Mesenteric fat pad (tissue), 1 donor: ENCODE measurements around the gene KDM5B. TPM values are rescaled to one million over a fixed set of nuclear protein-coding genes. Genes with fewer than 3 reads are reported as not detected.
"Not testable (repeated sequence)": the region's sequence is repeated elsewhere in the genome, so short reads cannot be mapped to it uniquely, and the experiment has no call there.

ENCODE experiments used
- DNase-seq: peaks from one replicate; pipeline ENCODE4 v3.0.0-alpha.2; 2020; ENCODE audit warnings: low spot score
- long read RNA-seq: library from polyadenylated mRNA; unstranded; transcript quantifications from one replicate; pipeline ENCODE4 v2.0.0, GENCODE V29; 2020
- total RNA-seq: library from RNA; stranded (reverse); fragmentation: NEBNext Ultra II Directional; extraction: Animal tissue kit (Norgen Biotek cat#: 25700); gene quantifications from one replicate; pipeline ENCODE4 v1.2.1, GENCODE V29; 2021
- donor health status: DM: yes; HTN: yes; CAD: no.

KDM5B gene
- total RNA-seq, result 33.4 TPM
- long read RNA-seq, transcript KDM5B-235 (4 exons, 3,779 nt), result major isoform, 5 of 22 reads
- long read RNA-seq, partial matches to known transcripts, result 9 of 22 reads
- long read RNA-seq, other reads (novel, unspliced or antisense), result 5 of 22 reads

GRCh38 chr1:202807926-202808757, at the start of gene KDM5B:
Gene KDM5B, minus strand, starts transcription at chr1:202808421. Its CDS starts 116 bp downstream, at chr1:202808305.
- DNase-seq, result no peak

DNA sequence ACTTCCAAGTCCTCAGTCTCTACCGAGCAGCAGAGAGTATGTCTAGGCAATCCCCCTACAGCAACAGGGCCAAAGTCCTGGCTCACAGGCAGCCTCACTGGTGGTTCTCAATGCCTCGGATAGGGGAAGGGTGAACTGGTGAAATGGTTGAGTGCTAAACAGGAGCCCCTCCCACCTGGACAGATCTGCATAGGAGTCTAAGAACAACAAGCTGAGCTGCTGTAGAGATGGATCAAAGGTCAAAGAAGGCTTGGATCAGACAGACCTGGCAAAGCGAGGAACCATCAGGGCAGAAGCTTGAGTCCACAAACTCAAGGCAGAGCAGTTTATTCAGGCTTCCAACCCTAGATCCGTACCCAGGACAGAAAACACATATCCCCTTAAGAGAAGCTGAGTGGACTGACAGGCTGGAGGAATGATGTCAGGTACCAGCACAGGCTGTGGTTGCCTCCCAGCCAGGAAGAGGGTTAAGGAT, 49.0 kb upstream of the KDM5B start:
- no peak for DNase-seq

GRCh38 chr1:202856014-202856413, 47.8 kb upstream of the KDM5B start:
- DNase-seq, result no peak

DNA sequence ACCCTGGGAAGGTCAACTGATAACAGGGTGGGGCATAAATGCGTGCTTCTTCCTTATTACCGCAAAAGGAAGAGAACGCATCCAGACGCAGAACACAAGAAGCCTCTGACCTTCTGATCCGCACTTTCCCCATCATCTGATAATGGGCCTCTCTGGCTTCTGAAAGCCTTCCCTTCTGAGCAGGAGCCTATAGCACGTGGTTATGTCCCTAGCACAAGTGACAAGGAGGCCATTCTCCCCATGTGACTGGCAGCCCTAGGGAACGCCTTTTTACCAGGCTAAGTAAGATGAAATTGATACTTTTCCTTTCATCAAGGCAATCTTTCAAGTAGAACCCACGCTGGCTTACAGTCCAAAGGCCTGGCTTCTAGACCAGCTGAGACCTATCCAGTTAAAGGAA, 46.6 kb upstream of the KDM5B start:
- DNase-seq, result no peak

GRCh38 chr1:202852163-202852904, 44.1 kb upstream of the KDM5B start:
- no peak for DNase-seq

DNA sequence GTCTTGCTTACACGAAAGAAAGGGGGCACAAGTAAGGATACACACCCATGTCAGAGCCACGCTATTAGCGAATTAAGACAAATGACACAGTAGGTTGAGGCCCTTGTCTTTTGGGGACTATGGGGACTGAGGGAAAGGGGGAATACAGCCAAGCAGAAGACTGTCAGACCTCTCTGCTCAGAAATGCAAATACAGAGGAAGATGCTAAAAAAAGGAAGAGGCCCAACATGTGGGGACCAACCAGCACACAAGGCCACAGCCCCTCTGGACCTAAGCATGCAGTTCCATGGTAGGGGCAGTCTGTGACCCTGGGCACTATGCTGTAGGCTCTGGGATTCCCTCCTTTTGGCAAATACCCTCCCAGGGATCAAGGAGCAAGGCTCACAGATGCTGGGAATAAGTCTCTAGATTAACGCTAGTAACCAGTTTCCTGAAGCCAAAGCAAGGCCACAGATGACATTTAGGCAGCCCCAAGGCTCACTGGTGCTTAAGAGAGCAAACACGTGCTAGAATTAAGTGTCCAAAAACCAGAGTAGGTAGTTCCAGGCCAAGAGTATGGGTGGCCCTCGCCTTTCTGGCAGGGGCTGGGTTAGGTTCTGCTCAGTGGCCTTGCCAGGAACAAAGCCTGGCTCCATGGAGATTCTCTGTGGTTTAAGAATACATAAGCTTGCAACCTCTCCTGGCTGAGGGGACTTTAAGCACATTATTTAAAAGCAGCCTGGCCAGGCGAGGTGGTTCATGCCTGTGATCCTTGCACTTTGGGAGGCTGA, 42.6 kb upstream of the KDM5B start:
- no peak for DNase-seq

DNA sequence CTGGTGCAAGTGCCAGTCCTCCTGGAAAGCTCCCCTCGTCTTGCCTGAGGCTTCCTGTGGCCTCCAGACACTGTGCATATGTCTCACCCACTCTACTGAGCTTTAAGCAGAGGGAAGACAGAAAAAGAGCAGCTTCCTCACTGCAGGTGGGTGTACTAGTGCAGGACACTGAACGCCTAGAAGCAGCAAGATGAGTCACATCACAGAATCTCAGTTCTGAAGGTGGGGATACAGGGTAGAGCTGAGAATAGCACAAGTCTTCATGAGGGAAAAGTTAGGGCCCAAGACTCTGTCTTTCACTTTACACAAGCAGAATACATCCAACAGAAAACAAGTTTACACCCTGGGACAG, 39.9 kb upstream of the KDM5B start:
- no peak for DNase-seq

GRCh38 chr1:202844935-202845334, 36.7 kb upstream of the KDM5B start:
- no peak for DNase-seq

GRCh38 chr1:202844259-202844658, 36.0 kb upstream of the KDM5B start:
- DNase-seq, result no peak

DNA sequence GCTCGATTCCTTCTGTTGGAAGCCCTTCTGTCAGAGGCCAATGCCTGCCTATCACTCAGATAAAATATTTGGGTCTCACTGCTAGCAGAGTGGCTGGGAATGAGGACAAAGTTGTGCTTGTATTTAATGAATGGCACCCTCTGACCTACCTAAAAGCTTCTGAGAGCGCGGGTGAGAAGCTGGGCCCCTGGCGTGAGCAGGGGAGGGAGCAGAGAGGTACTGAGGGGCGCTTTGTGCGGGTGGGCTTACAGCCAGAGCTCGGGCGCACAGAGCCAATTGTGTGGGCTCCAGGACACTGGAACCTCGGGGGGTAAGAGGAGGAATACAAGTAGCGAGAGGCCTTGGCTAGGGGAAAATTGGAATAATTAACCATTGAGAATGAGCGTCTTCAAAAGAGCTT, 34.9 kb upstream of the KDM5B start:
- DNase-seq, result no peak

DNA sequence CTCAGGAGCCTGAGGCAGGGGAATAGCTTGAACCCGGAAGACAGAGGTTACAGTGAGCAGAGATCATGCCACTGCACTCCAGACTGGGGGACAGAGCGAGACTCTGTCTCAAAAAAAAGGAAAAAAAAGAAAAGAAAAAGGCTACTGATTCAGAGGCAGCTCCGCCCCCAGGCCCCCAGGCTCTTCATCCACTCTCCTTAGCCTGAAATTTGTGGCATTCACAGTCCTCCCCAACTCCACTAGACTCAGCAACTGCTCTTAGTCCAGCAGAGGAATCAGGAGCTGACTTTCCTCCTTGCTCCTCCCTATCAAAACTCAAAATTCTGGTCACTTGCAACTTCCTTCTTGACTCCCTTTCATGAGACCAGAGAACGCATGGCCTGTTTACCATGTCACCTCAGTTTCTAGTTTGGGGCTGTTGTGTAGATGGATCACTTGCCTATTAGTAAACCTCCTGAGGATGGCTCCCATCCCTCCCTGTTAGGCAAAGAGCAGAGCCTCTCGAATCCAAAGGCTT, 29.6 kb upstream of the KDM5B start:
- DNase-seq, result no peak

DNA sequence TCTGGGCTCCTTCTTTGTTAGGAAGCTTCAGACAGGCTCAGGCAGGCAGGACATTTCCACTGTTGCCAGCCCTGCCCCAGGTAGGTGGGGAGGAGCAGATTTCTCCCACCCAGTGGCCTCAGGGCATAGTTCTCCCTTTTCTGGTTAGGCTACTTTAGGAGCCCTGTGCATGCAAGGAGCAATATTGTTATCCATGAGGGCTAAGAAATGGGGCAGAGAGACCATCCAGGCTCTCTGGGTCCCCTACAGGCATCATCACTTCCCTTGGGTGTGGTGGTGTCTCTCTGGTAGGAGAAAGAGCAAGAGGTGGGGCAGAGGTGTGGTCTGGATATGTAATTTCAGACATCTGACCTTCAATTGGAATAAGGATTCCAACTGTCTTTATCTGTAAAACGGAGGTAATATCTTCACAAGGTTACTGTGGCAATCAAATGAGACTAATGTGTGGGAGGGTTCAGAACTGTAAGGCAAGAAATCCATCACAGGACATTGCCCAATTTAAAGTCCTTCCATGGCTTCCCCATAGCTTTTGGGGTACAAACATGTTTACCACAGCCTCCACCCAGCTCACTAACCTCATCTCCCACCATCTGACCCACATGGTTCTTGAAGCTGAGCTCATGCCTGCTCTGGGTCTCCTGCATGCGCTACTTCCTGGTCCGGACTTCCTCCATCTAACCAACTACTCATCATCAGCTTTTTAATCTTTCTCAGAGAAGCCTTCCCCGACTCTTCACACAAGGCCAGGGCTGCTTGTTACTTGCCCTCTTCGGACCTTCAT, 28.6 kb upstream of the KDM5B start:
- no peak for DNase-seq

DNA sequence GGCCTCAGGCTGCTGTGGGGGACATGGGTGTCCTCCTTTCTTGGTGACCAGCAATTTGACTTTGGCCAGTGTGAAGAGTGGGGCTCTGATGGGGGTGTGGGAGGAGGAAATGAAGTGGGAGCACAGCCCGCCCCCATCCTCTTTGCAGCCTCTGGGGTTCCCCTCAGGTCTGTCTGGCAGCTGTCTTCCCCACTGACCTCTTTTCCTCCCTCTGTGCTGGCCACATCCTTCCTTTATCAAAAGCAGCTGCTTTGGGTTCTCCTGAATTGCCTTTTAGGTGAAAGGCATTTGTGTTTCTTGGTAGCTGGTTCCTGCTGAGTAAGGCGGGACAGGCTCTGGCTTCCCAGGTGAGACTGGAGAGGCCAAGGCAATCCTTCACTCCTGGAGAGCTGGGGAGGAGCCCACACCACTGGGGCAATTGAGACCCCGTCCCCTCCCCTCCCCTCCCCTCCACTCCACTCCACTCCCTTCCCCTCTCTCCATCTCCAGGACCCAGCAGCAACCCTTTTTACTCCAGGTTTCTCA, 27.4 kb upstream of the KDM5B start:
- DNase-seq, result no peak

- DNase-seq, result no peak
Measured at GRCh38 chr1:202834771-202835547, 26.7 kb upstream of the KDM5B start.

GRCh38 chr1:202831906-202832305, 23.7 kb upstream of the KDM5B start:
- DNase-seq, result no peak

- not testable (repeated sequence) for DNase-seq
Measured at GRCh38 chr1:202829223-202829622, 21.0 kb upstream of the KDM5B start.

DNA sequence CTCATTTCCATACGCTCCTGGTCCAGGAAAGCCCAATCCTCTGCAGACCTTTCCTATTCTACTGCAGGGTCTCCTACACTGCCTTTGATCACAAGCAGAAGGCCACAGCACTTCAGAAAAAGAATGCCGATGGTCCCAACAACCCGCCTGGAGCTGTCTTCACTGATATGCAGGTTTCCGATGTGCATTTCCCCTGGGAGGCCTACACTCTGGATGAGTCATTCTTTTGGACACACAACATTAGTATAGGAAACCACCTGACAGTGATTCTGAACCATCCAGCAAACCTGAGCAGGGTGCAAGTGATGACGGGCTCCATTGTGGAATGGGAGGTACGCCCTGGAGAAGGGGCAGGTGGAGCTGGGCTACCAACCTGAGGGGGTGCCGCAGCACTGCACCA, 17.5 kb upstream of the KDM5B start:
- DNase-seq, result peak; percentile 82

DNA sequence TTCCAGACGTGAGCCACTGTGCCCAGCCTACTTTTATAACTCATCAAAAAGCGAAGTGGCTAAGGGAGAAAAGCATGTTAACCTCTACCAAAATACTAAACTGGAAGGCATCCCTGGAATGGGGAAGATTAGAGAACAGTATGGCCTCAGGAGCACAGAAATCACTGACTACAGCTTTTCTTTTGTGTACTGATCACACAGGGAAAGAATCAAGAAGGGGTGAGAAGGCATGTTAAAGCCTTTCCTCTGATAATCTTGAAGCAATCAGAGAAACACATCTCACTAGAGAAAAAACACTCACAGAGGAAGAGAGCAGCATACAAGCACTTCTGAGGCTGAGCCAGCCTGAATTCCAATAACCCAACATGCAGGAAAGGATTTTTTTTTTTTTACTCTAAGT, 13.2 kb upstream of the KDM5B start:
- no peak for DNase-seq

- DNase-seq, result no peak
Measured at GRCh38 chr1:202818819-202819218, 10.6 kb upstream of the KDM5B start.
